ENCODE measurements around the gene PRKACB. TPM values are rescaled to one million over a fixed set of nuclear protein-coding genes. Genes with fewer than 3 reads are reported as not detected.
A peak's percentile ranks its signal among the peaks of the same experiment; 100 is the strongest.

The PRKACB gene
- total RNA-seq (10 to 100 TPM; 22.4 to 37.1 TPM), polyA plus RNA-seq (ENCODE audit: insufficient read length in 6 of 6) (10 to 100 TPM; 43.5 to 54.9 (median 46.8) TPM)
- long read RNA-seq, donor 1, full-length matches to known transcripts, result 12 of 12 reads
- long read RNA-seq, donor 1, partial matches to known transcripts, result 0 of 12 reads
- long read RNA-seq, donor 1, other reads (novel, unspliced or antisense), result 0 of 12 reads
- long read RNA-seq, donor 2, full-length matches to known transcripts, result 8 of 39 reads
- long read RNA-seq, donor 2, partial matches to known transcripts, result 31 of 39 reads
- long read RNA-seq, donor 2, other reads (novel, unspliced or antisense), result 0 of 39 reads
- long read RNA-seq, donor 3, full-length matches to known transcripts, result 4 of 4 reads
- long read RNA-seq, donor 3, partial matches to known transcripts, result 0 of 4 reads
- long read RNA-seq, donor 3, other reads (novel, unspliced or antisense), result 0 of 4 reads
- long read RNA-seq, donor 4, partial matches to known transcripts, result 2 of 3 reads
- long read RNA-seq, donor 4, other reads (novel, unspliced or antisense), result 1 of 3 reads
- long read RNA-seq, donor 5, full-length matches to known transcripts, result 5 of 5 reads
- long read RNA-seq, donor 5, partial matches to known transcripts, result 0 of 5 reads
- long read RNA-seq, donor 5, other reads (novel, unspliced or antisense), result 0 of 5 reads
- long read RNA-seq, donor 6, full-length matches to known transcripts, result 7 of 7 reads
- long read RNA-seq, donor 6, partial matches to known transcripts, result 0 of 7 reads
- long read RNA-seq, donor 6, other reads (novel, unspliced or antisense), result 0 of 7 reads
- long read RNA-seq, donor 7, full-length matches to known transcripts, result 3 of 3 reads
- long read RNA-seq, donor 7, partial matches to known transcripts, result 0 of 3 reads
- long read RNA-seq, donor 7, other reads (novel, unspliced or antisense), result 0 of 3 reads
- long read RNA-seq, donor 8, full-length matches to known transcripts, result 5 of 5 reads
- long read RNA-seq, donor 8, partial matches to known transcripts, result 0 of 5 reads
- long read RNA-seq, donor 8, other reads (novel, unspliced or antisense), result 0 of 5 reads
- long read RNA-seq, donor 9, result 0 reads
- long read RNA-seq, donor 10, result 0 reads
- long read RNA-seq, donor 11, full-length matches to known transcripts, result 16 of 16 reads
- long read RNA-seq, donor 11, partial matches to known transcripts, result 0 of 16 reads
- long read RNA-seq, donor 11, other reads (novel, unspliced or antisense), result 0 of 16 reads
- long read RNA-seq, donor 12, full-length matches to known transcripts, result 6 of 6 reads
- long read RNA-seq, donor 12, partial matches to known transcripts, result 0 of 6 reads
- long read RNA-seq, donor 12, other reads (novel, unspliced or antisense), result 0 of 6 reads

DNA sequence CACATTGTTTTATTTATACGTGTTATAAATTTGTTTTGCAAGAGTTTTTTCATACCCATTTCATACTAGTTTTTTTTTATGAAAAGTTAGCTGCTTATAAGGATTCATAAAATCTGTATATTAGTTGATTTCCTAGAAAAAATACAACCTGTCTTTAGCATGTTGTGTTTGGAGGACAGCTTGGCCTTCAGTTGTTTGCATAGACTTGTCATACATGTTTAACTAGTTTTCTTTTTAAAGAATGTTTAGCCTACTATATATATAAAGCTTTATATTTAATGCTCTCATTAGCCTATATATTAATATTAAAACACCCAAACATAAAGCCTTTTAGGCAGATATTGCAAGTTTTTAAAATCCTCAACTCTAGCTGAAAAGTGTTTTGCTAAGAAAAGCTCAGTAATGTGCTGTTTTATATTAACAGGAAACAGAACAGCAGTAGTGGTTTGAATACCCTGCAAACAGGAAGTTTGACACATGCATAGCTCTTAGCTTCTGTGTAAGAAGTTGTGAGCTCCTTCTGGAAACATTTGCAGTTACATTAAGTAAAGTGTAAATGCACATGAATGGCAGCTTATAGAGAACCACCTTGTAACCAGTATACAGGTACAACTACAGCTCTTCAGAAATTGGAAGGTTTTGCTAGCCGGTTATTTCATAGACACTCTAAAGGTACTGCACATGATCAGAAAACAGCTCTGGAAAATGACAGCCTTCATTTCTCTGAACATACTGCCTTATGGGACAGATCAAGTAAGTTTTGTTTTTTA lies at the start of gene PRKACB:
TSS of gene PRKACB (plus strand) at position 476 of the 770 bp plus-strand sequence. CDS start at position 567, 91 bp downstream.
- Histone ChIP-seq H3K27me3 (no peaks in the 10 kb centered on the region), H3K4me1 (peaks cover 0 to 36% of the 10 kb centered on the region in 2 donors), H3K27ac (peak within 1 kb of the TSS; percentile 55 to 57), H3K36me3 (no peaks in the 10 kb centered on the region), H3K4me3 (peak within 1 kb of the TSS in 1 of 2 donors; percentile 13), H3K9me3 (peaks cover 0 to 5% of the 10 kb centered on the region in 2 donors)
- intact Hi-C loops (cut with DNase I), result loop anchor here in 1 of 2 donors (5.0 to 10.0 kb wide), 2 partner anchors 293 to 481 kb away; no protein-coding TSS in a partner anchor
- TF ChIP-seq, protein P1, sequence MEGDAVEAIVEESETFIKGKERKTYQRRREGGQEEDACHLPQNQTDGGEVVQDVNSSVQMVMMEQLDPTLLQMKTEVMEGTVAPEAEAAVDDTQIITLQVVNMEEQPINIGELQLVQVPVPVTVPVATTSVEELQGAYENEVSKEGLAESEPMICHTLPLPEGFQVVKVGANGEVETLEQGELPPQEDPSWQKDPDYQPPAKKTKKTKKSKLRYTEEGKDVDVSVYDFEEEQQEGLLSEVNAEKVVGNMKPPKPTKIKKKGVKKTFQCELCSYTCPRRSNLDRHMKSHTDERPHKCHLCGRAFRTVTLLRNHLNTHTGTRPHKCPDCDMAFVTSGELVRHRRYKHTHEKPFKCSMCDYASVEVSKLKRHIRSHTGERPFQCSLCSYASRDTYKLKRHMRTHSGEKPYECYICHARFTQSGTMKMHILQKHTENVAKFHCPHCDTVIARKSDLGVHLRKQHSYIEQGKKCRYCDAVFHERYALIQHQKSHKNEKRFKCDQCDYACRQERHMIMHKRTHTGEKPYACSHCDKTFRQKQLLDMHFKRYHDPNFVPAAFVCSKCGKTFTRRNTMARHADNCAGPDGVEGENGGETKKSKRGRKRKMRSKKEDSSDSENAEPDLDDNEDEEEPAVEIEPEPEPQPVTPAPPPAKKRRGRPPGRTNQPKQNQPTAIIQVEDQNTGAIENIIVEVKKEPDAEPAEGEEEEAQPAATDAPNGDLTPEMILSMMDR (IDR thresholded peaks at IDR 0.05), result no peak
- ATAC-seq (peak; percentile 85), DNase-seq (no peak)

DNA sequence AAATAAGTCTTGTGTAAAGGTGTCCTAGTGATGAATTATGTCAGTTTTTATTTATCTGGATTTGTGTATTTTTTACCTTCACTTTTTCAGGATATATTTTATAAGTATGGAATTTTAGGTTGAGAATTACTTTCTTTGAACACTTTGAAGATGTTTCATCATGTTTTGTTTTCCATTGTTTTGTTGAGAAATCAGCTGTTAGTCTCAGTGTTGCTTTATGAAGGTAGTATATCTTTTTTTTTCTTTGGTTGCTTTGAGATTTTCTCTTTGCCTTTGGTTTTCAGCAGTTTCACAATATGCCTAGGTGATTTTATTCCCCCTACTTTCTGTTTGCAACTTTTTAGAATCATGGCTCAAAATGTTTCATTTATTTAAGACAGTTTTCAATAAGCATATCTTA lies 48.8 kb upstream of the PRKACB start:
- intact Hi-C loops (cut with DNase I), result no loop called here
- no peaks in the 10 kb centered on the region for H3K9me3 ChIP-seq
- no peak for ATAC-seq

DNA sequence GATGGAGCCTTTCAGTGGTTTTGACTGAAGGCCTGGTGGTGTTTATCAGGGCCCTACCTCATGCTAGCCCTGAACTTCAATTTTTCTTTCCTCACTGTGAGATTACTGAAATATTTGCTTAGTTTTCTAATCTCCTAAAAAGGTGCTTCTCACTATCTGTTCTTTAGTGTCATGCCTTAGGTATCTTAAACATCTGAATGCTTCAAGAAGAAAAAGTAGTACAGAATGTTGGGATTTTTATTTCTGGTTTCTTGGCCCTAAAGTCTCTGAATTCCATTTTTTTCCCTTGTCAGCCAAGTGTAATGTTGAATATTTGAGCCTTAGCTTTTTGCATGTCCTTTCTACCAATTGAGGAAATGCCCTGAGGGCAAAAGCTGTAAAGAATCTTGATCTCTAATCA lies 47.9 kb upstream of the PRKACB start:
- Histone ChIP-seq H3K9me3 (no peaks in the 10 kb centered on the region), H3K27me3 (no peaks in the 10 kb centered on the region), H3K4me3 (no peak overlapping the region), H3K36me3 (no peaks in the 10 kb centered on the region), H3K27ac (no peak overlapping the region), H3K4me1 (no peaks in the 10 kb centered on the region)
- intact Hi-C loops (cut with DNase I), result no loop called here
- DNase-seq (no peak), ATAC-seq (no peak)
- TF ChIP-seq, protein P1 (IDR thresholded peaks at IDR 0.05), result no peak

More for the DNA sequence above, 48.8 kb upstream of the PRKACB start:
- Histone ChIP-seq H3K27me3 (no peaks in the 10 kb centered on the region), H3K4me3 (no peak overlapping the region), H3K36me3 (no peaks in the 10 kb centered on the region), H3K4me1 (no peaks in the 10 kb centered on the region), H3K27ac (no peak overlapping the region)
- DNase-seq, result no peak
- TF ChIP-seq, protein P1 (IDR thresholded peaks at IDR 0.05), result no peak

DNA sequence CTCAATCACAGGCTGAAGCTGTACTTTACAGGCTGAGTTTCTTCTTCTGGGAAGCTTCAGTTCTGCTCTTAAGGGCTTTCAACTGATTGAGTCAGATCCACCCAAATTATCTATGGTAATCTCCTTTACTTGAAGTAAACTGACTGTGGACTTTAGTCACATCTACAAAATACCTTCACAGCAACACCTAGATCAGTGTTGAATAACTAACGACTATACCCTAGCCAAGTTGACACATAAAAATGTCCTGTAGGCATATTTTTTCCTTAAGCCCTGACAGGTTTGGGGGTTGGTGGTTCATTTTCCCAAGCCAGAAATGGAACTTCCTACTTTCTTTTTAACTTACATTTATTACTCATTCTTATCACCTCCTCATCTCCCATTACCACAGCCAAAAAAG lies 42.9 kb upstream of the PRKACB start:
- DNase-seq (no peak), ATAC-seq (no peak)
- no peak overlapping the region for H3K27ac ChIP-seq
- no peak overlapping the region for H3K4me3 ChIP-seq
- H3K36me3 ChIP-seq, result no peaks in the 10 kb centered on the region
- TF ChIP-seq, protein P1 (IDR thresholded peaks at IDR 0.05), result no peak
- H3K4me1 ChIP-seq, result no peaks in the 10 kb centered on the region
- no peaks in the 10 kb centered on the region for H3K9me3 ChIP-seq
- no peaks in the 10 kb centered on the region for H3K27me3 ChIP-seq
- intact Hi-C loops (cut with DNase I), result no loop called here

All from left lung (tissue), 14 donors.